AG20443 (cell line): ENCODE measurements around the gene RBM4.

ENCODE experiments used
- DNase-seq: peaks from one replicate; pipeline ENCODE4 v3.0.0; 2012; ENCODE audit warnings: low spot score, mixed read lengths

Gene RBM4

GRCh38 chr11:66651016-66651415 lies 12.5 kb downstream of the RBM4 start:
- DNase-seq = no peak

- DNase-seq = no peak
Observed at GRCh38 chr11:66652651-66653050, 14.1 kb downstream of the RBM4 start.

DNA sequence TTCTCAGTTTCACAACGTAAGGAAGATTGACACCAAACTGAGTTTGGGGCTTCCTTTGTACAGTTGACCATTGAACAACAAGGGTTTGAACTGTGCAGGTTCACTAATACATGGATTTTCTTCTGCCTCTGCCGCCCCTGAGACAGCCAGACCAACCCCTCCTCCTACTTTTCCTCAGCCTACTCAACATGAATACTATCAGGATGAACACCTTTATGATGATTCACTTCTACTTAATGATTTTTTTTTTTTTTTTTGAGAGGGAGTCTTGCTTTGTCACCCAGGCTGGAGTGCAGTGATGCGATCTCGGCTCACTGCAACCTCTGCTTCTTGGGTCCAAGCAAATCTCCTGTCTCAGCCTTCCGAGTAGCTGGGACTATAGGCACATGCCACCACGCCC lies 14.6 kb downstream of the RBM4 start:
- DNase-seq = no peak

DNA sequence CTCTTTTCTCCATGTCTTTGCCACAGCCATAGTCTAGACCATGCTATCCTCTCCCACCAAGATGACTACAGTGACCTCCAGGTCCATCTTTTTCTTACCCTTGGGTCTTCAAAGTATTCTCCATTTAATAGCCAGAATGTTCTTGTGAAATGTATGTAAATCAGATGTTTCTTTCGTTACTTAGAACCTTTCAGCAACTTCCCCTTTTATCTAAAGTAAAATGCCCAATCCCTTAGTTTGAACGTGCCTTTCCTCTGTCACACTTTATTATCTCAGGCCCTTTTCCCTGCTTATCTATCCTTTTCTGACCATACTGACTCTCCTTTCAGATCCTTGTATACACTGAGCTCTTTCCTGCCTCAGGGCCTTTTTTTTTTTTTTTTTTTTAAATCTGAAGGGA lies 21.3 kb downstream of the RBM4 start:
- DNase-seq = no peak

DNA sequence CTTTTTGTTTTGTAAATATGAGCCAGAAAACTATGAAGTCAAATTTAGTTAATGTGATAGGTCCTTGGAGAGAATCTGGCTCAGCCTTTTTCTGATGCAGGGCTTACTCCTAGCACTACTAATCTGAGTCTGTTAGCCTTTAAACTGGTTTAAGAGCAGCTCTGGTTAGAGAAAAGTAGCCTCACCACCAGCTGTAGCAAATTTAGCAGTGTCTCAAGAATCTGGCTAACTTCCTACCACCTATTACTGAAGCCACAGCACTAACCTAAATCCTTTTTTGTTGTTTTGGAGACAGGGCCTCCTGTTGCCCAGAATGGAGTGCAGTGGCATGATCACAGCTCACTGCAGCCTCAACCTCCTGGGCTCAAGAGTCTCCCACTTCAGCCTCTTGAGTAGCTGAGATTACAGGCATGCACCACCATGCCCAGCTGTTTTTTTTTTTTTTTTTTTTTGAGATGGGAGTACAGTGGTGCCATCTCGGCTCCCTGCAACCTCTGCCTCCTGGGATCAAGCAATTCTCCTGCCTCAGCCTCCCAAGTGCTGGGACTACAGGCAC lies 25.3 kb downstream of the RBM4 start:
- no peak for DNase-seq

DNA sequence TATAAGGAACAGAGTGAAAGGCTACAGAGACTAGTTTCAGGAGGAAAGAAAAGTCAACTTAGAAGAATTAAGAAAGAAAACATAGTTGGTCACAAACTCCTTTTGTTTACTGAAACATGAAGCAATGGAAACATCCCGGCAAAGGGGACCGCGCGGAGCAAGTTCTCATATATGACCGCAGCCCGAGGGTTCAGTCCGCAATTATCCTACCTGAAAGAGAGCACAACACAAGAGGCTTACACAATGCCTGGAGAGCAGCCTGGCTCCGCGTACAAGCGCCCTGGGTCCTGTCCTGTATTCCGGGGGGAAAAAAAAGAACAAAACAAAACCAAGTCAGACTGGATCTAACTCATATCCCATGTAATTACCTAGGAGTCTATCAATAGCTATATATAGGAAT lies 26.9 kb downstream of the RBM4 start:
- no peak for DNase-seq

DNA sequence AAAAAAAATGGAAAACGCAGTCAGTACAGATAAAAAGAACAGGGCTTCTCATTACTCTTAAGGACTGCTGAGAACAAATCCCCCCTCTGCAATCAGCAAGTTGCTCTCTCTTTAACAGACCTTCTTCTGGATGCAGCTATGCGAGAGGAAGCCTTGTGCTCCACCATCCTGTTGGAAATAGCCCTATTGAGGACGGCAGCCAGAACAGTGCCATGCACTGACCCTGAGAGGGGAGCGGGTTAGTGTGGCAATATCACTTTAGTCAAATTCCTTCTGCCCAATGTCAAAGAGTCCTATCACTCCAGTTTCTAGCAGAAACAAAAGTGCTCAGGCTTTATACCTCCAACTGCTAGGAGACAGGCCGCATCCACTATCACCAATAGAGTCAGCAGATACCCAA lies 32.3 kb downstream of the RBM4 start:
- DNase-seq = no peak

GRCh38 chr11:66674964-66675602 lies 36.6 kb downstream of the RBM4 start:
- DNase-seq = no peak

DNA sequence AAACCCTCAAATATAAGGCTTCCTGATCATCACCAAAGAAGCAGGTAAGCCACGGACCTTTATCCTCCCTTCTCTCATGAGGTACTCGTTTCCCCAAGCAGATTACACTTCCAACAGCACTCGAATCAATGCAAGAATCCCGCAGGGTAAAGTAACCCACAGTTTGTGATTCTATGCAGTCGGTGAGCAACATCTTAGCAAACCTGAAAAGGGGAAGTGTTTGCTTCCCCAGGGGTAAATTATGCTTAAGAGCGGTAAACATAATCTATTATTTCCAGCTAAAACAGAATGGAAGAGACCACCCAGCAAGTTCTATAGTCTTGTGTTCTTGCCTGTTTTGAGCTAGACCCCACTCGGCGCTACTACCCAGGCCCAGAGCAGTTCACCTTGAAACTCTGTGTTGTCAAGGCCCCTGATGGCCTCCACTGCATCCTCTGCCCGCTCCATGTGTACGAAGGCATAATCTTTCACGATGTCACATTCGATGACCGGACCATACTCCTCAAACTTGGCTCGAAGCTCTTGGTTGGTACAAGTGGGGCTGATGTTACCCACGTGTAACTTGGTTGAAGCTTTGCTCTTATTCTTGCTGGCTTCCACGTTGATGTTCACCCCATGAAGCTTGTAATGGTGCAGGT lies 37.9 kb downstream of the RBM4 start:
- DNase-seq = no peak

- no peak for DNase-seq
Observed at GRCh38 chr11:66676931-66677598, 38.6 kb downstream of the RBM4 start.

- DNase-seq = peak; percentile 99
Observed at GRCh38 chr11:66677599-66678375, 39.3 kb downstream of the RBM4 start, which contains the start of gene RBM4B. TSS of gene RBM4B (minus strand) at chr11:66677887. CDS start at chr11:66677079, 808 bp downstream.

DNA sequence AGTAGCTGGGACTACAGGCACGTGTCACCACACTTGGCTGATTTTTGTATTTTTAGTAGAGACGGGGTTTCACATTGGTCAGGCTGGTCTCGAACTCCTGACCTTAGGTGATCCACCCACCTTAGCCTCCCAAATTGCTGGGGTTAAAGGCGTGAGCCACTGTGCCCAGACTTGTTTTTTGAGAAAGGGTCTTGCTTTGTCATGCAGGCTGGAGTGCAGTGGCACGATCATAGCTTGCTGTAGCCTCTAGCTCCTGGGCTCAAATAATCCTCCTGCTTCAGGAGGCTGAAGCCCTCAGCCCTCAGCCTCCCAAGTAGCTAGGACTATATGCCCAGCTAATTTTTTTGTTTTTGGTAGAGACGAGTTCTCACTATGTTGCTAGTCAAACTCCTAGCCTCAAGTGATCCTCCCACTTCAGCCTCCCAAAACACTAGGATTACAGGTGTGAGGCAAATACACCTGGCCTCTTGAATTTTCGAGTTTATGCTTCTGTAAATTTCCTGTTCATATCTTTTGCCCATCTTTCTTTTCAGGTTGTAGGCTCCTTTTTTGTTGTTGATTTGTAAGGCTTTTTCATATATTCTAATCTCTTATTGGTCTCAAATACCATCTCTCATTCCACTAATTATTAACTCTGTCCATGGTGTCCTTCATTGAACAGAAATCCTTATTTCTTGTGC lies 42.6 kb downstream of the RBM4 start:
- no peak for DNase-seq

DNA sequence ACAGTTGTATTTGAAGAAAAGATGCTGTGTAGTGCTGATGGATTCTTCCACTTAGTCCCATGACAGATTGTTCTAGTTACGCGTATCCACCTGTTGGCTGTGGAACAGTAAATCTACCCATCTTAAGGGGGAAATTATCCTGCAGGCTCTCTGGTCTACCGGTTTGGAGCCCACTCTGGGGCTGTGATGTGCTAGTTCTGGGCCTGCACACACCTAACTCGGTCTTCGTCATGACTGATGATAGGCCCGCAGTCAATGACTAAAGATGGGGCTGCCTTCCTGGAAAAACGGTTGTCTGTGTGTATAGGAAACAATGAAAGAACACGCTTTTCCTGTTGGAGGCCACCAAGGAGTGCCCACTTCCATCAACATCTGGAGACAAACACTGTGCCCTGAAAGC lies 45.4 kb downstream of the RBM4 start:
- DNase-seq = no peak

DNA sequence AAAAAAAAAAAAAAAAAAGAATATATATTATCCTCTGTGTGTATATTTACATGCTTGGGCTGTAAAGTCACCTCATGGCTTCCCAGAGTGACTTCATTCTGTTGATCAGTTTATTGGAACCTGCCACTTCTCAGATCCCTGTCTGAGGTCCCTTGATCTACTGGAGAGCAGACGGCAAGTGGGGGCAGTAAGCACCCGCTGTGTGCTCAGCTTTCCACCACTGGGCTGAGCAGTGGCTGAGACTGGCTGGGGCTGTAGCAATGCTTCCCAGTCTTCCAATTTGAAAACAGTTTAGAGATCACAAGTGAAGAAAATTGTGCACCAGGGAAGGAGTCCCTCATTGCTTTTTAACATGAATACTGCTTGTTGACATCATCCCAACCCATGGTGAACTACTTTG lies 46.1 kb downstream of the RBM4 start:
- no peak for DNase-seq

- DNase-seq = no peak
Observed at GRCh38 chr11:66685276-66686099, 47.0 kb downstream of the RBM4 start.

GRCh38 chr11:66686100-66686785 lies 47.7 kb downstream of the RBM4 start:
- no peak for DNase-seq

- DNase-seq = no peak
Observed at GRCh38 chr11:66686801-66687750, 48.6 kb downstream of the RBM4 start.

DNA sequence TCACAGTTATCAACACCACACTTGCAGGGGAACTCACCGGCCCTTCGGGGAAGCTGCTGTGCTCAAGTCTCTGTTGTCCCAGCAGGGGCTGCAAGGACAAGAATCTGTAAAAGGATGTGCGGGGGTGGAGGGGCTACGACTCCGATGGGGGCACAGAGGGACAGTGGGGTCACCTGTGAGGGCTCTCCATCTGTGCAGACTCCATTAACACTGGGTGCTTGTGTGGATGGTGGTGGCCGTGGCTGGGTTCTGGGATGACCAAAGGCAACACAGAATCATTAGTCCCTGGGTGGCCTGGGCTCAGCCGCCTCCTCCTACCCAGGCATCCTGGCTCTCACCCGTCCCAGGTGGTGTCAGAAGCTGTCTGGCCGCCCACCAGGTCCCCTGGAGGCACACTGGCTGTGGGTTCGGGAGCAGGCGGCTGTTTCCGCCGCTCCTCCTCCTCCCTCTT lies 49.4 kb downstream of the RBM4 start:
- no peak for DNase-seq
